ENCODE results near the gene CPLX1. TPM values are rescaled to one million over a fixed set of nuclear protein-coding genes. Genes with fewer than 3 reads are reported as not detected.
"Not testable (repeated sequence)": the region's sequence is repeated elsewhere in the genome, so short reads cannot be mapped to it uniquely, and the experiment has no call there.

The CPLX1 gene
- total RNA-seq, 4 donors from 2014 or later, result 0.38 to 0.44 TPM; not detected in 2

DNA sequence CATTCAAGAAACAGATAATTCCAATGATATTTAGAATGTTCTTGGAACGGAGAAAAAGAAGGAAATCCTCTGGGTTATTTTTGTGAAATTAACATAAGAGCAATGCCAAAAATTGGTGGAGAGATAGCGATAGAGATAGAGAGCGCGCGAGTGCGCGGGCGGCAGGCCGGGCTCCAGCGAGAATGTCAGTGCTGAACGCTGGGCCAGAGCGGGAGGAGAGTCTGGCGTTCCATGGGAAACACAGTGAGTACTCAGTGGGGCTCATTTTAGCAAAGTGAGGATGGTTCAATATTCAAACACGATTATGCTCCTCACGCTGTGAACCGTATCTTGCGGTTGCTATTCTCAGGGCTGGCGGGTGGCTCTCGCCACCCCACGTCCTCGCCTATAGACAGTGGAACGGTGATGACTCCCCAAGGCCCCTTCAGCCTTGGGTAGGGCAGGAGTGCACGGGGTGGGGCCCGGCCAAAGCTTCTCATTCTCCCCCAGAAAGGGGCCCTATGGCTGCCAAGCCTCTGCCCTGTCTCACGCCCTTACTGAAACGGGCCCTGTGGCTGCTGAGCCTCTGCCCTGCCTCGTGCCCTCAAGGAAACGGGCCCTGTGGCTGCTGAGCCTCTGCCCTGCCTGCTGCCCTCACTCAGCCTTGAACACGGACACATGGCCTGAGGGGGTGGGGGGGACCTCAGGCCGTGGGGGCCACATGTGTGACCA, 16.9 kb downstream of the CPLX1 start:
- no peak for TF ChIP-seq EP300 (IDR thresholded peaks at IDR 0.05)
- TF ChIP-seq, protein P1, sequence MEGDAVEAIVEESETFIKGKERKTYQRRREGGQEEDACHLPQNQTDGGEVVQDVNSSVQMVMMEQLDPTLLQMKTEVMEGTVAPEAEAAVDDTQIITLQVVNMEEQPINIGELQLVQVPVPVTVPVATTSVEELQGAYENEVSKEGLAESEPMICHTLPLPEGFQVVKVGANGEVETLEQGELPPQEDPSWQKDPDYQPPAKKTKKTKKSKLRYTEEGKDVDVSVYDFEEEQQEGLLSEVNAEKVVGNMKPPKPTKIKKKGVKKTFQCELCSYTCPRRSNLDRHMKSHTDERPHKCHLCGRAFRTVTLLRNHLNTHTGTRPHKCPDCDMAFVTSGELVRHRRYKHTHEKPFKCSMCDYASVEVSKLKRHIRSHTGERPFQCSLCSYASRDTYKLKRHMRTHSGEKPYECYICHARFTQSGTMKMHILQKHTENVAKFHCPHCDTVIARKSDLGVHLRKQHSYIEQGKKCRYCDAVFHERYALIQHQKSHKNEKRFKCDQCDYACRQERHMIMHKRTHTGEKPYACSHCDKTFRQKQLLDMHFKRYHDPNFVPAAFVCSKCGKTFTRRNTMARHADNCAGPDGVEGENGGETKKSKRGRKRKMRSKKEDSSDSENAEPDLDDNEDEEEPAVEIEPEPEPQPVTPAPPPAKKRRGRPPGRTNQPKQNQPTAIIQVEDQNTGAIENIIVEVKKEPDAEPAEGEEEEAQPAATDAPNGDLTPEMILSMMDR (IDR thresholded peaks at IDR 0.05), result no peak
- no peak for TF ChIP-seq POLR2A (IDR thresholded peaks at IDR 0.05)
- no peak for TF ChIP-seq POLR2AphosphoS5 (IDR thresholded peaks at IDR 0.05)
- peak in 1 of 2 donors; percentile 27 for DNase-seq (ENCODE audit: low spot score in 2 of 2)
- Histone ChIP-seq H3K4me1 (no peaks in the 10 kb centered on the region), H3K36me3 (no peaks in the 10 kb centered on the region), H3K9me3 (no peaks in the 10 kb centered on the region), H3K27me3 (peaks cover 40% of the 10 kb centered on the region), H3K27ac (no peak overlapping the region), H3K4me3 (no peak overlapping the region)
- 76% methylated on average over 28 of the region's 30 CpGs for WGBS

DNA sequence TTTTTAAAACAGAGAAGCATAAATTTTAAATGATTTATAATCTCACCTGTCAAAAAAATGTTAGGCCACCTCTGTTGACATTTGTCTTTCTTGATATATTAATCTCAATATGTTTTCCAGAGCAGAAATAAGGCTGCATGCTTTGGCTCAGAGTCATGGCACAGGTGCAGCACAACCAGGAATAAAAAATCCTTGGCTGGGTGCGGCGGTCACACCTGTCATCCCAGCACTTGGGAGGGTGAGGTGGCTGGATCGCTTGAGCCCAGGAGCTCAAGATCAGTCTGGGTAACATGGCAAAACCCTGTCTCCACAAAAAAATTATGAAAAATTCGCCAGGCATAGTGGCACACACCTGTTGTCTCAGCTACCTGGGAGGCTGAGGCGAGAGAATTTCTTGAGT, 18.1 kb downstream of the CPLX1 start:
- TF ChIP-seq POLR2AphosphoS5 (IDR thresholded peaks at IDR 0.05), result no peak
- TF ChIP-seq EP300 (IDR thresholded peaks at IDR 0.05), result no peak
- TF ChIP-seq POLR2A (IDR thresholded peaks at IDR 0.05), result no peak
- TF ChIP-seq, protein P1 (IDR thresholded peaks at IDR 0.05), result no peak
- no peaks in the 10 kb centered on the region for H3K36me3 ChIP-seq
- H3K4me1 ChIP-seq, result no peaks in the 10 kb centered on the region
- no peak for DNase-seq (ENCODE audit: low spot score in 2 of 2)
- H3K9me3 ChIP-seq, result no peaks in the 10 kb centered on the region
- WGBS, result 74% methylated on average over 5 of the region's 5 CpGs
- H3K27me3 ChIP-seq, result peaks cover 28% of the 10 kb centered on the region
- no peak overlapping the region for H3K4me3 ChIP-seq
- no peak overlapping the region for H3K27ac ChIP-seq

GRCh38 chr4:806979-807378, 18.9 kb downstream of the CPLX1 start:
- peaks cover 20% of the 10 kb centered on the region for H3K27me3 ChIP-seq
- H3K27ac ChIP-seq; H3K4me1 ChIP-seq; H3K36me3 ChIP-seq; H3K4me3 ChIP-seq; H3K9me3 ChIP-seq; DNase-seq (ENCODE audit: low spot score in 2 of 2): not testable (repeated sequence)
- WGBS, result 86% methylated on average over 4 of the region's 4 CpGs

GRCh38 chr4:804804-805203, 21.1 kb downstream of the CPLX1 start:
- Histone ChIP-seq H3K9me3 (no peaks in the 10 kb centered on the region), H3K36me3 (no peaks in the 10 kb centered on the region), H3K4me1 (no peaks in the 10 kb centered on the region), H3K27ac (no peak overlapping the region), H3K27me3 (peaks cover 5% of the 10 kb centered on the region), H3K4me3 (no peak overlapping the region)
- DNase-seq (ENCODE audit: low spot score in 2 of 2), result peak in 1 of 2 donors; percentile 51
- 88% methylated on average over 44 of the region's 44 CpGs for WGBS
- TF ChIP-seq EP300 (IDR thresholded peaks at IDR 0.05) (no peak), POLR2AphosphoS5 (IDR thresholded peaks at IDR 0.05) (no peak), POLR2A (IDR thresholded peaks at IDR 0.05) (no peak)
- TF ChIP-seq, protein P1 (IDR thresholded peaks at IDR 0.05), result no peak

DNA sequence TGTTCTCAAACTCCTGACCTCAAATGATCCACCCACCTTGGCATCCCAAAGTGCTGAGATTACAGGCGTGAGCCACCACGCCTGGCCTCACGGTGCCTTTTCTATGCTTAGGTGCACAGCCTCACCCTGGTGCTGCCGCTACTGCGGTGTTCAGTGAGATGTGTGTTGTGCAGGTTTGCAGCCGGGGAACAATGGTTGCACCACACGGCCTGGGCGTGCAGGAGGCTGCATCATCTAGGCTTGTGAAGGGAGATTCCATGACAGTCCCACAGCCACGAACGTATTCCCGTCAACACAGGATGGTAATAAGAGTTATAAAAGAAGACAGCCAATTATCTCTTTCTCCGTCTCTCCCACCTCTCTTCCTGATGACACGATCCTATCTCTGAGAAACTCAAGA, 22.0 kb downstream of the CPLX1 start:
- TF ChIP-seq POLR2A (IDR thresholded peaks at IDR 0.05), result no peak
- no peak for TF ChIP-seq EP300 (IDR thresholded peaks at IDR 0.05)
- no peak for TF ChIP-seq POLR2AphosphoS5 (IDR thresholded peaks at IDR 0.05)
- TF ChIP-seq, protein P1 (IDR thresholded peaks at IDR 0.05), result no peak
- no peaks in the 10 kb centered on the region for H3K9me3 ChIP-seq
- H3K27ac ChIP-seq, result no peak overlapping the region
- peaks cover 5% of the 10 kb centered on the region for H3K27me3 ChIP-seq
- peak in 1 of 2 donors; percentile 28 for DNase-seq (ENCODE audit: low spot score in 2 of 2)
- H3K4me3 ChIP-seq, result no peak overlapping the region
- no peaks in the 10 kb centered on the region for H3K4me1 ChIP-seq
- no peaks in the 10 kb centered on the region for H3K36me3 ChIP-seq
- 92% methylated on average over 13 of the region's 13 CpGs for WGBS
